Measurements from ENCODE around the gene CABLES1. TPM values are rescaled to one million over a fixed set of nuclear protein-coding genes. Genes with fewer than 3 reads are reported as not detected.

Gene CABLES1
- total and polyA plus RNA-seq, 2 of the 8 experiments (the other 6 are each of a cell fraction or from before 2014, with no cell fraction given) = 9.2 to 26.4 TPM

GRCh38 chr18:23189099-23189498 is 53.8 kb downstream of the CABLES1 start (continued):
- TF ChIP-seq EZH2 (IDR thresholded peaks at IDR 0.05; ENCODE audit: low read depth, low read length, severe bottlenecking) (no peak), SP2 (IDR thresholded peaks at IDR 0.05; ENCODE audit: low read length) (no peak), RAD21 (IDR thresholded peaks at IDR 0.05 in 1 of 2, conservative IDR thresholded peaks at IDR 0.05 in 1 of 2; ENCODE audit: low read depth in 2 of 2, low read length in 2 of 2) (no peak), CTCF (IDR thresholded peaks at IDR 0.05; ENCODE audit: control extremely low read depth in 1 of 3, insufficient read depth in 1 of 3, low read depth in 1 of 3, low read length in 3 of 3) (no peak), BRCA1 (IDR thresholded peaks at IDR 0.05; ENCODE audit: low read depth, low read length) (no peak)
